Stimulated activated CD4-positive, alpha-beta T cell treated with anti-CD3 and anti-CD28 coated beads, Interleukin-12 subunit alpha, Interleukin-12 subunit beta, amount 100 ng/mL, for 48 hours (primary cell): Measurements from ENCODE around the gene SHD.
"Not testable (repeated sequence)": the region's sequence is repeated elsewhere in the genome, so short reads cannot be mapped to it uniquely, and the experiment has no call there.

Source experiments
- DNase-seq, 3 donors: peaks; one replicate each; pipeline ENCODE4 v3.0.0-alpha.2; 2020; ENCODE audit warnings: low read depth in 2 of 3, low spot score in 1 of 3

SHD gene, protein sequence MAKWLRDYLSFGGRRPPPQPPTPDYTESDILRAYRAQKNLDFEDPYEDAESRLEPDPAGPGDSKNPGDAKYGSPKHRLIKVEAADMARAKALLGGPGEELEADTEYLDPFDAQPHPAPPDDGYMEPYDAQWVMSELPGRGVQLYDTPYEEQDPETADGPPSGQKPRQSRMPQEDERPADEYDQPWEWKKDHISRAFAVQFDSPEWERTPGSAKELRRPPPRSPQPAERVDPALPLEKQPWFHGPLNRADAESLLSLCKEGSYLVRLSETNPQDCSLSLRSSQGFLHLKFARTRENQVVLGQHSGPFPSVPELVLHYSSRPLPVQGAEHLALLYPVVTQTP

DNA sequence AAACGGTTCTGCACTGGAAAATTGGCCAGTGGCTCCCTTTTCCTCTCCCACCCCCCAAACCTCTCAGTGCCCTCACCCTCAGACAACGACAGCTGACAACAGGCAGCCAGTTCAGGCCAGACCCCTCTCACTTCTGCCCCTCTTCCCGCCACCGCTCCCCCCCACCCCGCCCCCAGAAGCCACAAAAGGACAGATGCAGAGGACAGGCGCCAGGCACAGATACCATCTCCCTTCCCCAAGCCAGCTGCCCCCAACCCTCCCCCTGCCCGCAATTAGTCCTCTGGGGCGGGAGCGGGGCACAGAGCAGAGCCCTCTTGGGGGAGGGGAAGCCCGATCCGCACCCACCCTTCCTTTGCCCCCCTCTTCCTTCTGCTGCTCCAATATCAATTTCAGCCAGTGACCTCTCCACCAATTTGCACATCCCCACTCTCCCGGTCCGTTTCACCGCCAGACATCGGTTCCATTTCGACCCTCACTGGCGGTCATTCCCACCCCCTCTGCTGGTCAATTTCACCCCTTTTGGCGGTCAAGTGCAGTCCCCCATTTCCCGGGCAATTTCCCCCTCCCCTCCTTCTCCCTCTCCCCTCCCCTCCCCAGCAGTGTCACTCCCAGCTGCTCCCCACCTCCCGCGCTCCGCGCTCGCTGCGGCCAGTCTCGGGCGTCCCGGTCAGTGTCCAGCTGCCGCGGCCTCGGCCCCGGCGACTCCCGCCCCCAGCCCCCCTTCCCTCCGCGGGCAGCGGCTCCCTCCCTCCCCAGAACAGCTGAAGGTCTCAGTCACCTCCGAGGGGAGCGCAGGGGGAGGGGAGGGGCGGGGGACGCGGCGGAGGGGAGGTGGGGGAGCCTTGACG, at the start of gene SHD:
Gene SHD, plus strand, starts transcription at position 848 of the 848 bp plus-strand sequence. CDS start 798 bp downstream, outside the sequence.
- no peak for DNase-seq

DNA sequence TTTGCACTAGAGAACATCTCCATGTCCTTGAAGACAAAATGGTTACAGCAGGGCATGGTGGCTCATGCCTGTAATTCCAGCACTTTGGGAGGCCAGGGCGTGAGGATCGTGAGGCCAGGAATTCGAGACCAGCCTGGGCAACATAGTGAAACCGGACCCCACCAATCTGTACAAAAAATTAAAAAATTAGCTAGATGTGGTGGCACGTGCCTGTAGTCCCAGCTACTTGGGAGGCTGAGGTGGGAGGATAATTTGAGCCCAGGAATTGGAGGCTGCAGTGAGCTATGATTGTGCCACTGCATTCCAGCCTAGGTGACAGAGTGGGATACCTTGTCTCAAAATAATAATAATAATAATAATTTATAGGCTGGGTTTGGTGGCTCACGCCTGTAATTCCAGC, 48.8 kb upstream of the SHD start:
- DNase-seq, result not testable (repeated sequence)

DNA sequence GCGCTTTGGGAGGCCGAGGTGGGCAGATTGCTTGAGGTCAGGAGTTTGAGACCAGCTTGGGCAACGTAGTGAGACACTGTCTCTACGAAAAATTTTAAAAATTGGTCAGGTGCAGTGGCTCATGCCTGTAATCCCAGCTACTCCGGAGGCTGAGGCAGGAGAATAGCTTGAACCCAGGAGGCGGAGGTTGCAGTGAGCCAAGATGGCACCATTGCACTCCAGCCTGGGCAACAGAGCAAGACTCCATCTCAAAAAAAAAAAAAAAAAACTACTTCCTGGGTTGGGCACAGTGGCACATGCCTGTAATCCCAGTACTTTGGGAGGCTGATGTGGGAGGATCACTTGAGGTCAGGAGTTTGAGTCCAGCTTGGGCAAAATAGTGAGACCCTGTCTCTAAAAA, 47.5 kb upstream of the SHD start:
- DNase-seq, result not testable (repeated sequence)

DNA sequence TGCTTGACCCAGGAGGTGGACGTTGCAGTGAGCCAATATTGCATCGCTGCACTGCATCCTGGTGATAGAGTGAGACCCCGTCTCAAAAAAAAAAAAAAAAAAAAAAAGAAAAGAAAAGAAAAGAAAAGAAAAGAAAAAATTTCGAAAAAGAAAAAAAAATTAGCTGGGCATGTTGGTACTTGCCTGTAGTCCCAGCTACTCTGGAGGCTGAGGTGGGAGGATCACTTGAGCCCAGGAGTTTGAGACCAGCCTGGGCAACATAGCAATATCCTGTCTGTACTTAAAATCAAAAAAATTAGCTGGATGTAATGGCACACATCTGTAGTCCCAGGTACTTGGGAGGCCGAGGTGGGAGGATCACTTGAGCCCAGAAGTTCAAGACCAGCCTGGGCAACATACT, 46.9 kb upstream of the SHD start:
- DNase-seq, result not testable (repeated sequence)

DNA sequence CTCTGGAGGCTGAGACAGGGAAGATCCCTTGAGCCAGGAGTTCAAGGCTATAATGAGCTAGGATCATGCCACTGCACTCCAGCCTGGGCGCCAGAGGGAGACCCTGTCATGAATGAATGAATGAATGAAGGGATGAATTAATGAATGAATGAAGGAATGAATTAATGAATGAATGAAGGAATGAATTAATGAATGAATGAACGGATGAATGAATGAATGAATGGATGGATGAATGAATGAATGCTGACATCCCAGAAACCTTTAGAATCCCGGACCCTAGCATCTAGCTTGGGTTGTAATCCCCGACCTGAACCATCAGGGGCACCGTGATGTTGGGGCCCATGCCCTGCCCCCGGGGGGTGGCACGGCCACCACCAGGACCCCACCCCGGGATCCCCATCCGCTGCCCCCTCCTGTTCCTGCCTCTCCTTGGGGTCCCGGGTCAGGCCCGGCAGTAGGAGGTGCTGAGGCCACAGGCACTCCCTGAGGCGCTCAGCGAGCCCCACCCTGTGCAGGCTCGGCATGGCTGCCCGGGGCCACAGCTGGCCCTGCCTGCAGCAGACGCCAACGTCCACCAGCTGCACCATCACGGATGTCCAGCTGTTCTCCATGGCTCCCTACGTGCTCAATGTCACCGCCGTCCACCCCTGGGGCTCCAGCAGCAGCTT, 46.3 kb upstream of the SHD start:
- DNase-seq, result no peak

DNA sequence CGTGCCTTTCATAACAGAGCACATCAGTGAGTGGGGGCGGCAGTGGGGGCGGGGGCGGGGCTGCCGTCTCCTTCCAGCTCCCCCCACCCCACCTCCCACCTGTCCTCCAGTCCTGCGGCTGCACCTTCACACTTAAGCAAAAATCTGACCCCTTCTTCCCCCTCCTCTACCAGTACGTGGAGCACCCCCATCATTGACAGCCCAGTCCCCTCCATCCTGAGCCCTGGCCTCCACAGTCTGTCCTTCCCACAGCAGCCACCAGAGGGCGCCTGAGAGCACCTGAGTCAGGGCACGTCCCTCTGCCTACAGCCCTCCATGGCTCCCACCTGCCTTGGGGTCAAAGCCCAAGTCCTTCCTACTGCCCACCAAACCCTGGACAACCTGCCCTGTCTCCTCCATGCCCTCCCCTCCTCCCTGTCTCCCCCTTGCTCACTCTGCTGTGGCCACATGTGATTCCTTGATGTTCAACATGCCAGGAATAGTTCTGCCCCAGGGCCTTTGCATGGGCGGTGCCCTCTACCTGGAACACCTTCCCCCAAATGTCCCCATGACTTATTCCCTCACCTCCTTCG, 45.7 kb upstream of the SHD start:
- DNase-seq, result peak; percentile 64 to 87 (median 65)

DNA sequence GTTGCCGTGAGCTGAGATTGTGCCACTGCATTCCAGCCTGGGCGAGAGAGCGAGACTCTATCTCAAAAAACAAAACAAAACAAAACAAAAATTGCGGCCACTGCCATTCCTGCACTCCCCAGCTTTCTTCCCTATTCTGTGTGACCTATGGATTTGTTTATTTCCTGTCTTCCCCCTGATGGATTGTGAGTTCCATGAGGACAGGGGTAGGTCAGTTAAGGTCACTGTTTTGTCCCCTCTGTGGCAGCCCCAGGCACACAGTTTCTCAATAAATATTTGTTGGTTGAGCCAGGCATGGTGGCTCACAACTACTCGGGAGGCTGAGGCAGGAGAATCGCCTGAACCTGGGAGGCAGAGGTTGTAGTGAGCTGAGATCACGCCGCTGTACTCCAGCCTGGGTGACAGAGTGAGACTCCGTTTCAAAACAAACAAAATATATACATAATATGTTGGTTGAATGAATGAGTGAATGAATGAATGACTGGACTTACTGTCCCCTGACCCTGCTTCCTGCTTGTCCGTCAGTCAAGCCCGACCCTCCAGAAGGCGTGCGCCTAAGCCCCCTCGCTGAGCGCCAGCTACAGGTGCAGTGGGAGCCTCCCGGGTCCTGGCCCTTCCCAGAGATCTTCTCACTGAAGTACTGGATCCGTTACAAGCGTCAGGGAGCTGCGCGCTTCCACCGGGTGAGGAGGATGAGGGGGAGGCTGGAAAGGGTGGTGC, 44.8 kb upstream of the SHD start:
- no peak for DNase-seq

DNA sequence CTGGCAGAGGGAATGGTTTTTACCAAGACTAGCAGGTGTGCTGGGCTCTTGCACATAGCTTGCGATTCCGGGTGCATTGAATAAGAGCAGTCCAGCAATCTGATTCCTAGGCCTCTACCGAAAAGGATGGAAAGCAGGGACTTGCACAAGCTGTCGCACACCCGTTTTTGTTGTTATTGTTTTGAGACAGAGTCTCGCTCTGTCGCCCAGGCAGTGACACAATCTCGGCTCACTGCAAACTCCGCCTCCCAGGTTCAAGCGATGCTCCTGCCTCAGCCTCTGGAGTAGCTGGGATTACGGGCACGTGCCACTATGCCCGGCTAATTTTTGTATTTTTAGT, 44.2 kb upstream of the SHD start:
- no peak for DNase-seq

DNA sequence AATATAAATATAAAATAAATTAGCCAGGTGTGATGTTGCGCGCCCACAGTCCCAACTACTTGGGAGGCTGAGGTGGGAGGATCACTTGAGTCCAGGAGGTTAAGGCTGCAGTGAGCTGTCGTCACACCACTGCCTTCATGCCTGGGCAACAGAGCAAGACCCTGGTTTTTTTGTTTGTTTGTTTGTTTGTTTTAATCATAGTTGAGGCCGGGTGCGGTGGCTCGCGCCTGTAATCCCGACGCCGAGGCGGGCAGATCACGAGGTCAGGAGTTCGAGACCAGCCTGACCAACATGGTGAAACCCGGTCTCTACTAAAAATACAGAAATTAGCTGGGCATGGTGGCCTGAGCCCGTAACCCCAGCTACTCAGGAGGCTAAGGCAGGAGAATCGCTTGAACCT, 41.6 kb upstream of the SHD start:
- DNase-seq, result not testable (repeated sequence)

DNA sequence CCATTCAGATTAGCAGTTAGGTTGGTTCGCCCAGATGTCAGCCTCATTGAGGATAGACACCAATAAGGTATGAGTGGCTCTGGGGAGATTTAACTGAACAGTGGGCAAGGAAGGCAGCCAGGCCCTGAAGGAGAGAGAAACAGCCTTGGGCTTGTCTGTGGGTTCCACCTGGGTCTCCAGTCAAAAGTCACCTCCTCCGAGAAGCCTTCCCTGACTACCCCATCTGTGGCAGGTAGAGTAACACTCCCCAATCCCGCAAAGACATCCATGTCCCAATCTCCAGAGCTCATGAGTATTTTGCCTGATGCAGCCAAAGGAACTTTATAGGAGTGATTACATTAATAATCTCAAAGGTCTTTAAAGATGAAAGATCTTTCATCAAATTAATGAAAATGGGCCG, 40.2 kb upstream of the SHD start:
- no peak for DNase-seq

DNA sequence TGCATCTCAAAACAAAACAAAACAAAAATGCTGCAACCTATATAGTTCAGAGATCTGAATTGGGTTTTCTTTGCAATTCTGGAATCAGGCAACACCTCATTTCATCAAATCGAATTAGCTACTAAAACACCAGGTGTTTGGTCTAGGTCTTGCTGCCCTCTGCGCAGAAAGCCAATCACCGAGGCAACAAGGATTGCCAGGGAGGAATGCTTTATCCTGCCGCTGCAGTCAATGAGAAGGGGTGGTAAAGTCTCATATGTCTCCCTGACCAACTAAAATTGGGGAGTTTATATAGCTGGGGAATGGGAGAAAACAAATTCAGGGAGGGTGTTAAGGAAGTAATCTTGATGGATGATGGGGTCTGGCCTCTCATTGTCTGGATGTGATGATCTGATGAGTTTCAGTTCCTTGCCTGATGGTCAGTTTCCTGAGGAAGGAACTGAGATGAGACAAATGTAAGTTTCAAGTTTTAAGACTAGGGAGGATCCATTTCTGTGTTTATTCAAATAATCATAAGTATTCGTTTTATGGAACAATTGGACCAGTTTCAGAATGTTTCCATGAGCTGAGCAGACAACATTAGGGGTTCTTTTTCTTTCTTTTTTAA, 37.1 kb upstream of the SHD start:
- DNase-seq, result no peak

DNA sequence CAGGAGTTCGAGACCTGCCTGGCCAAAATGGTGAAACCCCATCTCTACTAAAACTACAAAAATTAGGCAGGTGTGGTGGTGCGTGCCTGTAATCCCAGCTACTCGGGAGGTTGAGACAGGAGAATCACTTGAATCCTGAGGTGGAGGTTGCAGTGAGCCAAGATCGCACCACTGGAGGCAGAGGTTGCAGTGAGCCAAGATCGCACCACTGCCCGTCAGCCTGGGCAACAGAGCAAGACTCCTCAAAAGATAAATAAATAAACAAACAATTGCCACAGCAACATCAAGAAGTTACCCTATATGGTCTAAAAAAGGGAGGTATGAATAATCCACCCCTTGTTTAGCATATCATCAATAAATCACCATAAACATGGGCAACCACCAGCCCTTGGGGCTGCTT, 33.1 kb upstream of the SHD start:
- DNase-seq, result not testable (repeated sequence)

DNA sequence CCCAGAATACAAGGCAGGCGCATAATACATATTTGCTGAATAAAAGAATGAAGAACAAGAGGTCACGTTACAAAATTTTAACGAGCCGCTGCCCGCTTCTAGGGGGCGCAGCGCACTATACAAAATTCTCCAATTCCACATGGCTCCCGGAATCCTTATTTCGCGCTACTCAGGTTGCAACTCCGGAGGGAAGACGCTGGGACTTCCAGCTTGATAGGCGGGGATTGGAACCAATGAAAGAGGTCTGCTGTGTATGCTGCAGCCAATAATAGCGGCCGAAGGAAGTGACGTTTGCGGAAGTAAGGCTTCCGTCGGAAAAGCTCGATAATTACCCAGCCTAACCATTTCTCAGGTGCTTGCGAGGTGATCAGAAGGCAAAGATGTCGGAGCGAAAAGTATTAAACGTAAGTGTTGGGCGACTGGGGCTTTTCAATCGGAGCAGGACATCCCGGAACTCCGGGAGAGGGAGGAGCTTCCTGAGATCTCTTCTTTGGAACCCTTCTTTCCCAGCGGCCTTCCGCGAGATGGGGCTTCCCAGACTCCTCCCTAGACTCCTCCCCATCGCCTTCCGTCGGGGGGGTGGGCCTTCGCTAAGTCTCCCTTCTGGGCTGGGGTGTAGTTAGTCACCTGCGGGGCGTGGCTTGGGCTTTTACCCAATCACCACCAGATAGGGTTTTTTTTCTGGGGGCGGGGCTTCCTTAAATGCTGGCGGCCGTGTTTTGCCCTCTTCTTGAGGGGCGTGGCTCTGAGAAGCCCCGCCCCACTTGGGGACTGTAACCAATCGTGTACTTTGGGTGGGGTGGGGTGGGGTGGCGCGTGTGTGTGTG, 32.1 kb upstream of the SHD start, which contains the start of gene YJU2:
Gene YJU2, plus strand, starts transcription at position 314 of the 827 bp plus-strand sequence. Its CDS starts 67 bp downstream, at position 381.
- peak; percentile 98 to 99 (median 98) for DNase-seq

DNA sequence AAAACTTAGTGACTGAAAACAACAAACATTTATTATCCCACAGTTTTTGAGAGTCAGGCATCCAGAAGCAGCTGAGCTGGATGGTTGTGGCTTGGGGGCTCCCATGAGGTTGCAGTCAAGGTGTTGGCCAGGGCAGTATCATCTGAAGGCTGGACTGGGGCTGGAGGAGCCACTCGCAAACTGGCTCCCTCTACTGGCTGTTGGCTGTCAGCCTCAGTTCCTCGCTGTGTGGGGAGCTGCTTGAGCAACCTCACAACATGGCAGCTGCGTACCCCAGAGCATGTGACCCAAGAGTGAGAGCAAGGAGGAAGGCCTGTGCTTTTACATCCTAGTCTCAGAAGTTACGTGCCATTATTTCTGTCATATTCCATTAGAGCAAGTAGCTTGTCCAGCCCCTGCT, 22.5 kb upstream of the SHD start:
- DNase-seq, result no peak

DNA sequence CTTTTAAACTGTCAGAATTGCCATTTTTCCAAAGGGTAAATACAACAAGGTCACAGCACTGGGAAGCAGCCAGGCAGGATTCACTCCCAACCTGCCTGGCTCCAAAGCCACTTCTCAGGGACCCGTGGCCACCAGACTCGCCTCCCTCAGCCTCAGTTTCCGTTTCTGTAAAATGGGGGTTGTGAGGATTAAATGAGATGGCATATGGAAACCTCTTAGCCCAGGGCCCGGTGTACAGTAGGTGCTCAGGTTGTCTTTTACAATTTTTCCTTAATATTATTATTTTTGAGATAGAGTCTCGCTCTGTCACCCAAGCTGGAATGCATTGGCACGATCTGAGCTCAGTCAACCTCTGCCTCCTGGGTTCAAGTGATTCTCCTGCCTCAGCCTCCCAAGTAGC, 22.0 kb upstream of the SHD start:
- no peak for DNase-seq

DNA sequence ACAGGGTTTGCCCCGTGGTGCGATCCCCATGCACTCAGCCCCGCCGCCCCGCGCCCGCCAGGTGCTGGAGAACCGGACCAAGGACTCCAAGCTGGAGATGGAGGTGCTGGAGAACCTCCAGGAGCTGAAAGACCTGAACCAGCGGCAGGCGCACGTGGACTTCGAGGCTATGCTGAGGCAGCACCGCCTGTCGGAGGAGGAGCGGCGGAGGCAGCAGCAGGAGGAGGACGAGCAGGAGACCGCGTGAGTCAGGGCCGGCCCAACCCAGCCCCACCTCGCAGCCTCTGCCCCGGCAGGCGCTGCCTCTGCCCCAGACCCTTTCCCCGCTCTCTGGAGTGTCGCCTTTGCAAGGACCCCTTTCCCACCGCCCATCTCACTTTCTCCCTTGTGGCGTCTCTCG, 20.9 kb upstream of the SHD start:
- no peak for DNase-seq

DNA sequence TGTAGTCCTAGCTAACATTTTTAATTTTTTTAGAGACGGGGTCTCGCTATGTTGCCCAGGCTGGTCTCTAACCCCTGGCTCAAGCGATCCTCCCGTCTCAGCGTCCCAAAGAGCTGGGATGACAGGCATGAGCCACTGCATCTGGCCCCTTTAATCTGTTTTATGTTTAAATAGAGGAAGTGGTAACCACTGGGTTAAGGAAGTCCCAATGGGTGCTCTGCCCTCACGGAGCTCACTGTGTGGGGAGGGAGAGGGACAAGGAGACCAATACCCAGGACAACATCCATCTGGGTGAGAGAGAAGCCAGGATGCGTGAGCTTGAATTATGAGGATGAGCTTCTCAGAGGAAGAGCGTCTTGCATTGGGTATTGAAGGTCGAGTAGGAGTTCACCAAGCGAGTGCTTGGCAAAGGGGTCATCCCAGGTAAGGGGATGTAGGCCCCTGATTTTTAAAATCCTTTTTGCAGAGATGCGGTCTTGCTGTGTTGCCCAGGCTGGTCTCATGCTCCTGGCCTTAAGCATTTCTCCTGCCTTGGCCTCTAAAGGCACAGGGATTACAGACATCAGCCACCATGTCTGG, 18.4 kb upstream of the SHD start:
- no peak for DNase-seq

DNA sequence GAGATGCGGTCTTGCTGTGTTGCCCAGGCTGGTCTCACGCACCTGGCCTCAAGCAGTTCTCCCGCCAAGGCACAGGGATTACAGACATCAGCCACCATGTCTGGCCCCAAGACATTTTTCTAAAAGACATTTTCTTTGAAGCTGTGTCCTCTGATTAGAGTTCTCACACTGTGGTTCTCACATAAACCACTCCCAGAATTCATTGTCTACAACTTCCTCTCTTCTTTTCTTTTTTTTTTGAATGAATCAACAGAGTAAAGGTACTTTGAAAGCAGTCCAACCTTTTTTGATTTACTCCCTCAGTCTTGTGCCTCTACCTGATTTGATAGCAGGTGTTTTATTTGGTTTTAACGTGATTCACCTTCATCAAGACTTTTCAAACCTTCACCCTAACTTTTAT, 14.3 kb upstream of the SHD start:
- DNase-seq, result no peak
